Measurements from ENCODE around the gene TMPO.
"Not testable (repeated sequence)": the region's sequence is repeated elsewhere in the genome, so short reads cannot be mapped to it uniquely, and the experiment has no call there.

Gene TMPO

GRCh38 chr12:98511806-98512205 lies 3.6 kb upstream of the TMPO start:
- not testable (repeated sequence) for DNase-seq (ENCODE audit: low read depth)

GRCh38 chr12:98513379-98514322 lies 1.7 kb upstream of the TMPO start:
- no peak for DNase-seq (ENCODE audit: low read depth)

GRCh38 chr12:98514982-98515286 lies 456 bp upstream of the TMPO start:
- no peak for DNase-seq (ENCODE audit: low read depth)

GRCh38 chr12:98516111-98516873 lies 902 bp downstream of the TMPO start:
- peak; percentile 69 for DNase-seq (ENCODE audit: low read depth)

GRCh38 chr12:98519257-98519907 lies 4.0 kb downstream of the TMPO start:
- DNase-seq (ENCODE audit: low read depth): no peak

GRCh38 chr12:98530068-98530467 lies 14.7 kb downstream of the TMPO start:
- DNase-seq (ENCODE audit: low read depth): no peak

- DNase-seq (ENCODE audit: low read depth): no peak
Observed at GRCh38 chr12:98532687-98533304, 17.4 kb downstream of the TMPO start.

- no peak for DNase-seq (ENCODE audit: low read depth)
Observed at GRCh38 chr12:98533723-98534251, 18.4 kb downstream of the TMPO start.

- DNase-seq (ENCODE audit: low read depth): no peak
Observed at GRCh38 chr12:98538031-98538430, 22.6 kb downstream of the TMPO start.

- no peak for DNase-seq (ENCODE audit: low read depth)
Observed at GRCh38 chr12:98543701-98544100, 28.3 kb downstream of the TMPO start.

- DNase-seq (ENCODE audit: low read depth): no peak
Observed at GRCh38 chr12:98544751-98545150, 29.4 kb downstream of the TMPO start.

- DNase-seq (ENCODE audit: low read depth): no peak
Observed at GRCh38 chr12:98549371-98550110, 34.2 kb downstream of the TMPO start.

- no peak for DNase-seq (ENCODE audit: low read depth)
Observed at GRCh38 chr12:98551787-98552186, 36.4 kb downstream of the TMPO start.

- DNase-seq (ENCODE audit: low read depth): not testable (repeated sequence)
Observed at GRCh38 chr12:98558097-98558496, 42.7 kb downstream of the TMPO start.

GRCh38 chr12:98559666-98560065 lies 44.3 kb downstream of the TMPO start:
- DNase-seq (ENCODE audit: low read depth): no peak

- DNase-seq (ENCODE audit: low read depth): no peak
Observed at GRCh38 chr12:98561846-98562245, 46.5 kb downstream of the TMPO start.

GRCh38 chr12:98572010-98572409 lies 56.6 kb downstream of the TMPO start:
- DNase-seq (ENCODE audit: low read depth): no peak

GRCh38 chr12:98574110-98574509 lies 58.7 kb downstream of the TMPO start:
- DNase-seq (ENCODE audit: low read depth): no peak

GRCh38 chr12:98575013-98575412 lies 59.6 kb downstream of the TMPO start:
- DNase-seq (ENCODE audit: low read depth): no peak

GRCh38 chr12:98576795-98577194 lies 61.4 kb downstream of the TMPO start:
- DNase-seq (ENCODE audit: low read depth): not testable (repeated sequence)

- DNase-seq (ENCODE audit: low read depth): no peak
Observed at GRCh38 chr12:98578392-98578791, 63.0 kb downstream of the TMPO start.
